ENCODE results near the gene PRMT7. TPM values are rescaled to one million over a fixed set of nuclear protein-coding genes. Genes with fewer than 3 reads are reported as not detected.
A peak's percentile ranks its signal among the peaks of the same experiment; 100 is the strongest.

Gene PRMT7
- total RNA-seq, 4 donors from 2014 or later: 20.6 to 115 (median 38.5) TPM

DNA sequence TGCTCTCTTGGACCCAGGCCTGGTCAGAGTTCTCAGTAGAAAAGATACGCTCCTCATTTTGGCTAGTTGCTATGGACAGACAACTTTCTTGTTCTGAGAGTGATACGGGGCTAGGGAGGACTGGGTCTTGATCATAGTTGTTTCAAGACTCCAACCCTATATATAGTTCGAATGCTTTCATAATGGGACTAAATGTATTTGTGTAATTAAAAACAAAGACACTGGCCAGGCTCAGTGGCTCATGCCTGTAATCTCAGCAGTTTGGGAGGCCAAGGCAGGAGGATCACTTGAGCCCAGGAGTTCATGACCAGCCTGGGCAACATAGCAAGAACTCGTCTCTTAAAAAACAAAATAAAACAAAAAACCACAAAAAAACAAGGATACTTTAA, 28.8 kb upstream of the PRMT7 start:
- TF ChIP-seq POLR2AphosphoS5 (IDR thresholded peaks at IDR 0.05) (no peak), EP300 (IDR thresholded peaks at IDR 0.05; ENCODE audit: low read depth) (no peak), POLR2A (IDR thresholded peaks at IDR 0.05) (no peak)
- TF ChIP-seq, protein P1, sequence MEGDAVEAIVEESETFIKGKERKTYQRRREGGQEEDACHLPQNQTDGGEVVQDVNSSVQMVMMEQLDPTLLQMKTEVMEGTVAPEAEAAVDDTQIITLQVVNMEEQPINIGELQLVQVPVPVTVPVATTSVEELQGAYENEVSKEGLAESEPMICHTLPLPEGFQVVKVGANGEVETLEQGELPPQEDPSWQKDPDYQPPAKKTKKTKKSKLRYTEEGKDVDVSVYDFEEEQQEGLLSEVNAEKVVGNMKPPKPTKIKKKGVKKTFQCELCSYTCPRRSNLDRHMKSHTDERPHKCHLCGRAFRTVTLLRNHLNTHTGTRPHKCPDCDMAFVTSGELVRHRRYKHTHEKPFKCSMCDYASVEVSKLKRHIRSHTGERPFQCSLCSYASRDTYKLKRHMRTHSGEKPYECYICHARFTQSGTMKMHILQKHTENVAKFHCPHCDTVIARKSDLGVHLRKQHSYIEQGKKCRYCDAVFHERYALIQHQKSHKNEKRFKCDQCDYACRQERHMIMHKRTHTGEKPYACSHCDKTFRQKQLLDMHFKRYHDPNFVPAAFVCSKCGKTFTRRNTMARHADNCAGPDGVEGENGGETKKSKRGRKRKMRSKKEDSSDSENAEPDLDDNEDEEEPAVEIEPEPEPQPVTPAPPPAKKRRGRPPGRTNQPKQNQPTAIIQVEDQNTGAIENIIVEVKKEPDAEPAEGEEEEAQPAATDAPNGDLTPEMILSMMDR (IDR thresholded peaks at IDR 0.05): no peak
- Histone ChIP-seq H3K4me1 (peaks cover 4 to 65% (median 14%) of the 10 kb centered on the region in 4 donors), H3K27ac (peak overlapping the region in 1 of 4 donors; percentile 24), H3K27me3 (no peaks in the 10 kb centered on the region), H3K9me3 (no peaks in the 10 kb centered on the region), H3K36me3 (no peaks in the 10 kb centered on the region), H3K4me3 (no peak overlapping the region)
- DNase-seq: no peak
- 0 to 84% methylated on average over 1 to 4 of the region's 4 CpGs for WGBS, 2 donors (ENCODE audit: low coverage in 1 of 2)
- intact Hi-C loops (cut with DNase I; ENCODE audit: low total_unique reads): no loop called here
- in situ Hi-C loops (cut with MboI; ENCODE audit: low pct_ligation_motif_present in 1 of 4, low pct_unique_long_range_greater_than_20kb in 1 of 4, low sequenced_read_pairs in 3 of 4): no loop called here

DNA sequence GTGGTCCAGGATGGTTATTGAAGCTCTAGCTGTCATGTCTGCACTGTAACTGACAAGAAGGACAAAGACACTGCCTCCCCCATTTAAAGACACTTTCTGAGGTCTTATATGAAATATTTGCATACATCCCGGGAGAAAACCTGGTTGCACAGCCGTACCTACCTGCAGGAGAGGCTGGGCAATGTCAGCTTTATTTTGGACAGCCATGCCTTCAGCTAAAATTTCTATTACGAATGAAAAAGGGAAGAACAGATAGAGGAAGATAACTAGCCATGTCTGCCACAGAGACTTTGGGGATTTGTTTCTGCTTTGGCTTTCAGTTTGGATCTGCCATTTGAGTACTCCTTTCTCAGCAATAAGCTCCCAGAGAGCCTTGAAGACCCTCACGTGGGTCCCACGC, 27.5 kb upstream of the PRMT7 start:
- Histone ChIP-seq H3K9me3 (no peaks in the 10 kb centered on the region), H3K27me3 (no peaks in the 10 kb centered on the region), H3K36me3 (no peaks in the 10 kb centered on the region), H3K4me3 (no peak overlapping the region), H3K4me1 (peaks cover 7 to 73% (median 16%) of the 10 kb centered on the region in 4 donors), H3K27ac (peak overlapping the region; percentile 18 to 73 (median 56))
- intact Hi-C loops (cut with DNase I; ENCODE audit: low total_unique reads) (no loop called here), in situ Hi-C loops (cut with MboI; ENCODE audit: low pct_ligation_motif_present in 1 of 4, low pct_unique_long_range_greater_than_20kb in 1 of 4, low sequenced_read_pairs in 3 of 4) (no loop called here)
- DNase-seq: no peak
- 65% methylated on average over 5 of the region's 5 CpGs; no CpG with 5 or more reads in 1 of the 2 donors for WGBS, 2 donors (ENCODE audit: low coverage in 1 of 2)
- TF ChIP-seq, protein P1 (IDR thresholded peaks at IDR 0.05): no peak
- no peak for TF ChIP-seq POLR2A (IDR thresholded peaks at IDR 0.05)
- TF ChIP-seq POLR2AphosphoS5 (IDR thresholded peaks at IDR 0.05): no peak
- TF ChIP-seq EP300 (IDR thresholded peaks at IDR 0.05; ENCODE audit: low read depth): no peak

DNA sequence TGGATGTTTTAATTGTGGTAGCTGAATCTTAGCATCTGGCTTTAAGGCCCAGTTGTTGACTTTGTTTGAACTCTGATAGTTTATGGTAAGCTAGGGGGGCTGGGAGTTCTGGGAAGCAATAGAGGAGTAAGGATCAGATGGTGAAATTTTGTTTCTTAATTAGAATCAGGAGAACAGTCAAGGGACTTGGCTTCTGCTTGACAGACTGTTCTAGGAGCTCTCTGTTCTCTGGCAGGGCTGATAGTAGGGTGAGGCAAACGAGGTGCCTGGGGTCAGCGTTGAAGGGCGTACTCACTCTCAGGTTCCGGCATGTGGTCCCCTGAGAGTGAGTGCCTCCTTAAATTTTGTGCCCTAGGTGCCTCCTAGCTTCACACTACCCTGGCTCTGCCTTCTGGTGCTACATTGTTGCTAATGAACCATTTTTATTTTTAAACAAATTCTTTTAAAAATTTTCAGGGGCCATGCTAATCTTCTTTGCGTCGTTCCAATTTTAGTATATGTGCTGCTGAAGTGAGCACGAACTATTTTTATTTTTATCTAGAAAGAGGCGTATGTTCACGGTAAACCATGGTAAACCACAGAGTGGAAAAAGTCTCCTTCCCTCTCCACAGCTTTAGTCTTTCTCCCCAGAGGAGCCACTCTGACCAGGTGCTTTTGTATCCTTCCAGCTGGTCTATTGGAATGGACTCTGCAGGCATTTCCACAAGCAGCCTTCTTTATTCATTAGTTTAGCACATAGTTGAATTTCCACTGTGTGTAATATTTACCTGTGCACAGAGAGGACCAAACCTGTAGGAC, 26.8 kb upstream of the PRMT7 start:
- TF ChIP-seq POLR2AphosphoS5 (IDR thresholded peaks at IDR 0.05): no peak
- TF ChIP-seq, protein P1 (IDR thresholded peaks at IDR 0.05): no peak
- no peak for TF ChIP-seq POLR2A (IDR thresholded peaks at IDR 0.05)
- TF ChIP-seq EP300 (IDR thresholded peaks at IDR 0.05; ENCODE audit: low read depth): no peak
- Histone ChIP-seq H3K27me3 (no peaks in the 10 kb centered on the region), H3K36me3 (no peaks in the 10 kb centered on the region), H3K9me3 (no peaks in the 10 kb centered on the region), H3K4me1 (peaks cover 7 to 73% (median 16%) of the 10 kb centered on the region in 4 donors), H3K4me3 (no peak overlapping the region), H3K27ac (peak overlapping the region; percentile 18 to 73 (median 56))
- intact Hi-C loops (cut with DNase I; ENCODE audit: low total_unique reads): no loop called here
- in situ Hi-C loops (cut with MboI; ENCODE audit: low pct_ligation_motif_present in 1 of 4, low pct_unique_long_range_greater_than_20kb in 1 of 4, low sequenced_read_pairs in 3 of 4): no loop called here
- 55 to 70% methylated on average over 5 to 9 of the region's 9 CpGs for WGBS, 2 donors (ENCODE audit: low coverage in 1 of 2)
- DNase-seq: no peak

DNA sequence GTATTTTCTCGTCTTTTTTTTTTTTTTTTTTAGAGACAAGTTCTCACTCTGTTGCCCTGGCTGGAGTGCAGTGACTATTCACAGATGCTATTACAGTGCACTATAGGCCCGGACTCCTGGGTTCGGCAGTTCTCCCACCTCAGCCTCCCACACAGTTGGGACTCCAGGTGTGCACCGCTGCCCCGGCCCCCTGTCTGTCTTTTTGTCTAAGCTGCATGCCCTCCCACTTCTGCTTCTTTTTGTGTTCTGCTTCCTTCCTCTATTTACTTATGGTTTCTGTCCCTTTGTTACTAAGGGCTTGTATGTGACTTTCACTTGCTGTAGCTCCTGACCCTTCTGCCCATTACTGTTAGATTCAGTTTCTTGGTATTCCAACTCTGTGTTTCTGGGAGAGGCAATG, 26.0 kb upstream of the PRMT7 start:
- Histone ChIP-seq H3K4me1 (peaks cover 7 to 73% (median 12%) of the 10 kb centered on the region in 4 donors), H3K4me3 (no peak overlapping the region), H3K27me3 (no peaks in the 10 kb centered on the region), H3K27ac (peak overlapping the region; percentile 18 to 73 (median 56)), H3K9me3 (no peaks in the 10 kb centered on the region), H3K36me3 (no peaks in the 10 kb centered on the region)
- TF ChIP-seq POLR2AphosphoS5 (IDR thresholded peaks at IDR 0.05): no peak
- TF ChIP-seq EP300 (IDR thresholded peaks at IDR 0.05; ENCODE audit: low read depth): no peak
- TF ChIP-seq, protein P1 (IDR thresholded peaks at IDR 0.05): no peak
- TF ChIP-seq POLR2A (IDR thresholded peaks at IDR 0.05): no peak
- DNase-seq: peak; percentile 35
- intact Hi-C loops (cut with DNase I; ENCODE audit: low total_unique reads) (no loop called here), in situ Hi-C loops (cut with MboI; ENCODE audit: low pct_ligation_motif_present in 1 of 4, low pct_unique_long_range_greater_than_20kb in 1 of 4, low sequenced_read_pairs in 3 of 4) (no loop called here)
- 50 to 60% methylated on average over 1 to 5 of the region's 5 CpGs for WGBS, 2 donors (ENCODE audit: low coverage in 1 of 2)
